Ovary (tissue), 9 donors: ENCODE measurements around the gene MACROH2A2. TPM values are rescaled to one million over a fixed set of nuclear protein-coding genes. Genes with fewer than 3 reads are reported as not detected.

ENCODE experiments used
- DNase-seq, 5 donors: peaks; one replicate each; pipeline ENCODE4 v3.0.0-alpha.2; 2019 to 2020
- H3K27ac ChIP-seq, 2 donors: fragments of 200-600 bp; one replicate each; pipeline versions ENCODE4 v1.5.1 to v1.8.0; 2019 to 2022
- H3K27me3 ChIP-seq: fragments of 200-600 bp; one replicate; pipeline ENCODE4 v1.8.0; 2022
- H3K36me3 ChIP-seq: fragments of 200-600 bp; sonication (generic); one replicate; pipeline ENCODE4 v1.5.1; 2019
- H3K4me1 ChIP-seq: one replicate; pipeline ENCODE4 v1.8.1; 2013; ENCODE audit warnings: mild to moderate bottlenecking, moderate library complexity; ENCODE audit not compliant: insufficient read depth
- H3K4me3 ChIP-seq: fragments of 200-600 bp; sonication (generic); one replicate; pipeline ENCODE4 v1.5.1; 2017
- H3K9me3 ChIP-seq, 2 donors: fragments of 200-600 bp in 1 of 2; sonication (generic) in 1 of 2; one replicate each; pipeline versions ENCODE4 v1.5.1 to v1.8.1; 2013 to 2019; ENCODE audit warnings: mild to moderate bottlenecking in 1 of 2, moderate library complexity in 1 of 2
- EP300 ChIP-seq: sonication (generic); formaldehyde crosslinking; IDR thresholded peaks from one replicate; pipeline ENCODE4 v1.6.1; 2017; ENCODE audit warnings: antibody characterized with exemption
- POLR2A ChIP-seq: fragments of 450-650 bp; IDR thresholded peaks from one replicate; pipeline ENCODE4 v1.6.1; 2017; ENCODE audit warnings: antibody characterized with exemption, mild to moderate bottlenecking, moderate library complexity
- WGBS, 3 donors: extraction: QIAGEN DNeasy Blood & Tissue Kit in 1 of 3; methylation state at CpG; one replicate each; pipeline versions ENCODE4 v1.1.5 to v1.1.7; 2013 to 2017; 5-methylcytosine and 5-hydroxymethylcytosine counted together
- intact Hi-C, 4 donors: fragments of 100-400 bp; cut with DNase I; formaldehyde crosslinking; loops; one replicate each; pipeline versions ENCODE4 v1.11.0 to v1.15.1; 2022 to 2023
- polyA plus RNA-seq, 2 donors: library from polyadenylated mRNA; stranded (reverse); fragments of 200-250 nt in 1 of 2; fragments of 350-450 nt in 1 of 2; fragmentation: Illumina TruSeq in 1 of 2; extraction: RNeasy Lipid Tissue Mini Kit (QIAGEN cat#74804) in 1 of 2; gene quantifications; one replicate each; pipeline ENCODE4 v1.2.3, GENCODE V29; 2013 to 2014
- total RNA-seq, 7 donors: library from RNA; depleted of rRNA in 2 of 7; stranded (reverse); fragments of >200 nt in 2 of 7; fragmentation: NEBNext Ultra II Directional in 3 of 7; extraction: Animal tissue kit (Norgen Biotek cat#: 25700) in 3 of 7; gene quantifications; one replicate each; pipeline versions ENCODE4 v1.1.0 to v1.2.4, GENCODE V29; 2016 to 2023
- TF ChIP-seq, protein P1 (sequence below), 3 donors: fragments of 450-650 bp in 2 of 3; fragments of 200-600 bp in 1 of 3; IDR thresholded peaks; one replicate each; pipeline versions ENCODE4 v1.5.1 to v1.8.0; 2016 to 2022; ENCODE audit warnings: antibody characterized with exemption in 3 of 3, mild to moderate bottlenecking in 1 of 3
- donor health status: DM: no; HTN: no; CAD: no; lungs with moderate emphysema.
- donor health status: DM: no; HTN: no; CAD: no.
- donor health status: Bipolar disorder and iron deficiency.
- donor health status: DM: yes; HTN: yes; CAD: no.
- donor health status: DM: no; HTN: no; CAD: no.
- donor health status: DM: yes; HTN: yes; CAD: no.

Gene MACROH2A2
- total and polyA plus RNA-seq, 9 donors, result 6.3 to 24.6 (median 19.3) TPM

DNA sequence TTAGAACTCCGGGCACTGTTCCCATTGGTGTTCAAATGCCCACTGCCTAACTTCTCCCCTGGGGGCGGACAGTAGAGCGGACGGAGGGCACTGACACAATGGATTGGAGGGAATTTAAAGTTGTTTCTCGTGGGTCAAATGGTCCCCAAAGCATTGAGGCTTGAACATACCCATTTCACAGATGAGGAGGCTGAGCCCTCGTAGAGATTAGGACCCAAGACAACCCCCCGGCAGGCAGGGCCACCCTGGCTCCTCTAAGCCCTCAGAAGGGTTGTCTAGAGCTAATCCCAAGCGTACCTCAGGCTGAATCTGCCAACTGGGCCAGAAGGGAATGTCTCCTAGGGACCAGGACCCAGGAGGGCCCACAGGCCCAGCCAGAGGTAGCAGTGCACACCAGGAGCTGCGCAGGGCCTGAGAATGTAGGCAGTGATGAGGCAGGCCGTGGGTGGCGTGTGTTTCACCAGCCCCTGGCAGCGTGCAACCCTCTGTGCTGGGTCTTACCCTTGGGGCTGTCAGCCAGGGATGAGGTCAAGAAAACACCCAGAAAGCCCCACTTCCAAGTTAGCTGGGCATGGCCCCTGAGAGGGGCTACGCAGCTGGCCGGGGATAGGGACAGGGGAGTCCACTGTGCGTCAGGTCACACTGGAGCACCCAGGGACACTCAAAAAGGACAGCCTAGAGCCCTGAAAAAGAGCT lies 74.2 kb downstream of the MACROH2A2 start:
- H3K4me3 ChIP-seq, result no peak overlapping the region
- peak in 1 of 5 donors; percentile 14 for DNase-seq
- H3K27me3 ChIP-seq, result no peaks in the 10 kb centered on the region
- 94 to 96% (median 94%) methylated on average over 15 of the region's 15 CpGs for WGBS, 3 donors
- H3K36me3 ChIP-seq, result no peaks in the 10 kb centered on the region
- intact Hi-C loops, result no loop called here
- H3K9me3 ChIP-seq, result no peaks in the 10 kb centered on the region
- TF ChIP-seq POLR2A (no peak), EP300 (no peak)
- TF ChIP-seq, protein P1, sequence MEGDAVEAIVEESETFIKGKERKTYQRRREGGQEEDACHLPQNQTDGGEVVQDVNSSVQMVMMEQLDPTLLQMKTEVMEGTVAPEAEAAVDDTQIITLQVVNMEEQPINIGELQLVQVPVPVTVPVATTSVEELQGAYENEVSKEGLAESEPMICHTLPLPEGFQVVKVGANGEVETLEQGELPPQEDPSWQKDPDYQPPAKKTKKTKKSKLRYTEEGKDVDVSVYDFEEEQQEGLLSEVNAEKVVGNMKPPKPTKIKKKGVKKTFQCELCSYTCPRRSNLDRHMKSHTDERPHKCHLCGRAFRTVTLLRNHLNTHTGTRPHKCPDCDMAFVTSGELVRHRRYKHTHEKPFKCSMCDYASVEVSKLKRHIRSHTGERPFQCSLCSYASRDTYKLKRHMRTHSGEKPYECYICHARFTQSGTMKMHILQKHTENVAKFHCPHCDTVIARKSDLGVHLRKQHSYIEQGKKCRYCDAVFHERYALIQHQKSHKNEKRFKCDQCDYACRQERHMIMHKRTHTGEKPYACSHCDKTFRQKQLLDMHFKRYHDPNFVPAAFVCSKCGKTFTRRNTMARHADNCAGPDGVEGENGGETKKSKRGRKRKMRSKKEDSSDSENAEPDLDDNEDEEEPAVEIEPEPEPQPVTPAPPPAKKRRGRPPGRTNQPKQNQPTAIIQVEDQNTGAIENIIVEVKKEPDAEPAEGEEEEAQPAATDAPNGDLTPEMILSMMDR (IDR thresholded peaks at IDR 0.05), result no peak
- peaks cover 3% of the 10 kb centered on the region for H3K4me1 ChIP-seq
- no peak overlapping the region for H3K27ac ChIP-seq

DNA sequence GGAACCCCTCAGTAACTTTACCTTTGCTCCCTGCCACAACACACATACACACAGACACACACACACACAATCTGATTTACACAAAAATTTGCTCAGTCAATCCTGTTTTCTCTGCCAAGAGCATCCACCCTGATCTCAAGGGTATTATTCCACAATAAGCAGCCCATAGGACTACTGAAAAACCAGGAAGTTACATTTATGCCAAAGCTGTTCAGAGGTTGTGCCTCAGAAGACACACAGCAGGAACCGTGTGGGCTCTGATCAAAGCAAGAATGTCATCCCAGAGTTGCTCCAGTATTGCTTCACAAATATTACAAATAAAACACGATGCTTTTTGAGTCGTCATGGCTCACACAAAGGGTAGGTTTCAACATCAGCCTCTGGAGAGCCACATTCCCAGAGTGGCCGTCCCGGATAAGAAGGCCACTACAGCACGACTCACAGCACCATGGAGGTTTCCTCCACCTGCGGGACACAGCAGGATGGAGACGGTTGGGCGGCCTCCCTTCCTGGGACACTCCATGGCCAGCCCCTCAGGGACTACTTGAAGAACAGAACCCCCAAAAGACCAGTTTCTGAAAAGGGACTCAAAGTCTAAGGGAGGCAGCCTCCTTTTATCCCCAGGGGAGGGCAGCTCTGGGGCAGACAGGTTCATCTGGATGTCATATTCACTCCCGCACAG lies 78.4 kb downstream of the MACROH2A2 start:
- intact Hi-C loops, result no loop called here
- H3K4me1 ChIP-seq, result peaks cover 3% of the 10 kb centered on the region
- H3K4me3 ChIP-seq, result no peak overlapping the region
- peak in 1 of 5 donors; percentile 15 for DNase-seq
- no peaks in the 10 kb centered on the region for H3K36me3 ChIP-seq
- WGBS, 3 donors, result 80 to 83% (median 82%) methylated on average over 10 of the region's 10 CpGs
- H3K27me3 ChIP-seq, result no peaks in the 10 kb centered on the region
- TF ChIP-seq POLR2A, result no peak
- TF ChIP-seq EP300, result no peak
- TF ChIP-seq, protein P1 (IDR thresholded peaks at IDR 0.05), result no peak
- H3K9me3 ChIP-seq, result no peaks in the 10 kb centered on the region
- H3K27ac ChIP-seq, result no peak overlapping the region

DNA sequence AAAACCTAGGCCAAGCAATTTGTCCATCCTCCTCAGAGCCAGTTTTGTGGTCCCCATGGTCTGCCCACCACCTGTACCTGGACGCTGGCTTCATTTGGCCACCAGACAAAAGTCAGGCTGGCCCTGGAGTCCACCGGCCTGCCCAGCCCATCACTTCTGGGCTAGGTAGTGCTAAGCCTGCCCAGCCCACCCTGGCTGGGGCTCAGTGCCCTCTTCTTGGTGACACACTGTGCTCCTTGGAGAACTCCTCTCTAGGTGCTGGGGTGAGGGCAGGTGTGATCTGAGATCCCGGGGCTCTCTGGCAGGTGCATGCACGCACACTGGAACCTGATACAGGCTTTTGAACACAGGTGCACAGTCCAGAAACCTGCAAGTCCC lies 78.9 kb downstream of the MACROH2A2 start:
- Histone ChIP-seq H3K36me3 (no peaks in the 10 kb centered on the region), H3K4me3 (peak overlapping the region; percentile 74), H3K4me1 (peaks cover 3% of the 10 kb centered on the region), H3K9me3 (no peaks in the 10 kb centered on the region), H3K27ac (no peak overlapping the region), H3K27me3 (no peaks in the 10 kb centered on the region)
- no peak for TF ChIP-seq POLR2A
- TF ChIP-seq, protein P1 (IDR thresholded peaks at IDR 0.05), result no peak
- TF ChIP-seq EP300, result no peak
- WGBS, 3 donors, result 91 to 96% (median 95%) methylated on average over 3 to 4 of the region's 4 CpGs
- intact Hi-C loops, result no loop called here
- DNase-seq, result peak in 1 of 5 donors; percentile 23

DNA sequence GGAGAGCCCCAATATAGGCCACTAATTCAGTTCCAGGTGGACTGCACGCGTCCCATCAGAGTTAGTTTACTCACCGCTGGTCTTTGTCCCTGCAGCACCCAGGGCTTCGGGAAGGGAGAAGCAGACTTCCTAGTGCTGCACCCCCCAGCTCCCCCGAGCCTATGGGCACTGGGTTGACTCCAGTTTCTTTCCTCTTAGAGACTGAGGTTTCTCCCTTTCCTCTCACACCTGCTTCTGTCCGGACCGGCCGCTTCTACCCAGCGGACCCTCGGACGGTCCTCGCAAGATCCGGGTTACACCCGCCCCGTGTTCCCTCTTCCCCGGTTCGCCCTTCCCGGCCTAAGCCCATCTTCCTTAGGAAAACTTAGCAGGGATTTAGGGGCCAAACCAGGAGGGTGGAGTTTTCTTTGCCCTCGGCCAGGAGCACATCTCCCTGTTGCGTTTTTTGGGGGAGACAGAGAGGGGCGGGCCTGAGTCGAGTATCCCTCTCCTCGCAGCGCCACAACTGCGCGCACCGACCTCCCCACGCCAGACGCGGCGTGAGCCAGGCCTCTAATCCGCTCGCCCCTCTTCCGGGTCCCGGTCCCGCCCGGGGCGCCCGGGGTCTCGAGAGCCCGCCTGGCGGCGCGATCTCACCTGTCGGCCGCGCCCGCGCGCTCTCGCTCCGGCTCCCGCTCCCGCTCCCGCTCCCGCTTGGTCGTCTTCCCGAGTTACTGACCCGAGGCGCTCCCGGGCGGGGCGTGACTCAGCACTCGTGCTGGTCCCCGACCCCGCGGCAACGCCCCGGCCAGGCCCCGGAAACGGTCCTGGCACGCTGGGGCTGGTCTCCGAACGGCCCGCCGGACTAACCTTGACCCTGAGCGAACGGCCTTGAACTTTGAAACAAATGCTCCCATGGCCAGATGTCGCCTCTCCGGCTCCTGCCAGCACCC lies 79.7 kb downstream of the MACROH2A2 start, which contains the start of gene AIFM2:
TSS of gene AIFM2 (minus strand) at position 728 of the 932 bp plus-strand sequence. CDS start 8,741 bp downstream, outside the sequence.
- TF ChIP-seq, protein P1 (IDR thresholded peaks at IDR 0.05), result peak in 2 of 3 donors; percentile 13 to 16
- TF ChIP-seq POLR2A (peak; percentile 46), EP300 (no peak)
- Histone ChIP-seq H3K4me3 (peak within 1 kb of the TSS; percentile 74), H3K27me3 (no peaks in the 10 kb centered on the region), H3K4me1 (peaks cover 3% of the 10 kb centered on the region), H3K9me3 (no peaks in the 10 kb centered on the region), H3K27ac (peak within 1 kb of the TSS in 1 of 2 donors; percentile 62), H3K36me3 (no peaks in the 10 kb centered on the region)
- DNase-seq, result peak; percentile 88 to 92 (median 90)
- WGBS, 3 donors, result 3 to 7% (median 4%) methylated on average over 76 to 80 of the region's 80 CpGs
- intact Hi-C loops, result no loop called here
